Measurements from ENCODE around the gene HMGN1. TPM values are rescaled to one million over a fixed set of nuclear protein-coding genes. Genes with fewer than 3 reads are reported as not detected.
"Not testable (repeated sequence)": the region's sequence is repeated elsewhere in the genome, so short reads cannot be mapped to it uniquely, and the experiment has no call there.

The HMGN1 gene
- total RNA-seq, 1 donor from 2014 or later, result 596 TPM

- no peak for TF ChIP-seq CTCF (IDR thresholded peaks at IDR 0.05; ENCODE audit: unreplicated experiment)
- no peaks in the 10 kb centered on the region for H3K36me3 Mint-ChIP-seq (ENCODE audit: insufficient read depth)
- no peaks in the 10 kb centered on the region for H3K9me3 Mint-ChIP-seq (ENCODE audit: low read depth)
- peaks cover 7% of the 10 kb centered on the region for H3K27me3 Mint-ChIP-seq
- no peaks in the 10 kb centered on the region for H3K4me1 Mint-ChIP-seq (ENCODE audit: low read depth)
- no peak overlapping the region for H3K4me3 Mint-ChIP-seq (ENCODE audit: low read depth)
- H3K27ac Mint-ChIP-seq, result no peak overlapping the region
- DNase-seq (ENCODE audit: low spot score, unreplicated experiment), result no peak
These were observed 26.6 kb upstream of the HMGN1 start for GRCh38 chr21:39375446-39375845.

- no peak overlapping the region for H3K27ac Mint-ChIP-seq
- no peak for DNase-seq (ENCODE audit: low spot score, unreplicated experiment)
- H3K4me1 Mint-ChIP-seq (ENCODE audit: low read depth), result no peaks in the 10 kb centered on the region
- TF ChIP-seq CTCF (IDR thresholded peaks at IDR 0.05; ENCODE audit: unreplicated experiment), result no peak
- no peaks in the 10 kb centered on the region for H3K9me3 Mint-ChIP-seq (ENCODE audit: low read depth)
- H3K27me3 Mint-ChIP-seq, result peaks cover 9% of the 10 kb centered on the region
- no peak overlapping the region for H3K4me3 Mint-ChIP-seq (ENCODE audit: low read depth)
- H3K36me3 Mint-ChIP-seq (ENCODE audit: insufficient read depth), result no peaks in the 10 kb centered on the region
These were observed 25.2 kb upstream of the HMGN1 start for GRCh38 chr21:39374046-39374445.

- Mint-ChIP-seq H3K4me1 (ENCODE audit: low read depth) (no peaks in the 10 kb centered on the region), H3K4me3 (ENCODE audit: low read depth) (no peak overlapping the region), H3K27me3 (peaks cover 9% of the 10 kb centered on the region), H3K9me3 (ENCODE audit: low read depth) (no peaks in the 10 kb centered on the region), H3K27ac (no peak overlapping the region), H3K36me3 (ENCODE audit: insufficient read depth) (no peaks in the 10 kb centered on the region)
- DNase-seq (ENCODE audit: low spot score, unreplicated experiment), result no peak
- TF ChIP-seq CTCF (IDR thresholded peaks at IDR 0.05; ENCODE audit: unreplicated experiment), result peak; percentile 24
These were observed 24.7 kb upstream of the HMGN1 start for GRCh38 chr21:39373634-39374033.

GRCh38 chr21:39369896-39370288, 21.0 kb upstream of the HMGN1 start:
- H3K4me1 Mint-ChIP-seq (ENCODE audit: low read depth); H3K27ac Mint-ChIP-seq; DNase-seq (ENCODE audit: low spot score, unreplicated experiment); H3K27me3 Mint-ChIP-seq; H3K36me3 Mint-ChIP-seq (ENCODE audit: insufficient read depth); H3K9me3 Mint-ChIP-seq (ENCODE audit: low read depth); H3K4me3 Mint-ChIP-seq (ENCODE audit: low read depth): not testable (repeated sequence)

- H3K4me1 Mint-ChIP-seq (ENCODE audit: low read depth), result no peaks in the 10 kb centered on the region
- TF ChIP-seq CTCF (IDR thresholded peaks at IDR 0.05; ENCODE audit: unreplicated experiment), result no peak
These were observed 18.9 kb upstream of the HMGN1 start for GRCh38 chr21:39367783-39368182.

GRCh38 chr21:39366563-39366962, 17.7 kb upstream of the HMGN1 start:
- H3K27ac Mint-ChIP-seq, result no peak overlapping the region
- no peak for DNase-seq (ENCODE audit: low spot score, unreplicated experiment)
- H3K9me3 Mint-ChIP-seq (ENCODE audit: low read depth), result peaks cover 7% of the 10 kb centered on the region

More at GRCh38 chr21:39367783-39368182, 18.9 kb upstream of the HMGN1 start:
- Mint-ChIP-seq H3K9me3 (ENCODE audit: low read depth) (peaks cover 7% of the 10 kb centered on the region), H3K27ac (no peak overlapping the region), H3K36me3 (ENCODE audit: insufficient read depth) (no peaks in the 10 kb centered on the region), H3K4me3 (ENCODE audit: low read depth) (no peak overlapping the region), H3K27me3 (peaks cover 3% of the 10 kb centered on the region)
- DNase-seq (ENCODE audit: low spot score, unreplicated experiment), result no peak

More at GRCh38 chr21:39366563-39366962, 17.7 kb upstream of the HMGN1 start:
- peaks cover 3% of the 10 kb centered on the region for H3K27me3 Mint-ChIP-seq
- TF ChIP-seq CTCF (IDR thresholded peaks at IDR 0.05; ENCODE audit: unreplicated experiment), result no peak
- H3K36me3 Mint-ChIP-seq (ENCODE audit: insufficient read depth), result no peaks in the 10 kb centered on the region
- no peaks in the 10 kb centered on the region for H3K4me1 Mint-ChIP-seq (ENCODE audit: low read depth)
- H3K4me3 Mint-ChIP-seq (ENCODE audit: low read depth), result no peak overlapping the region

Measured in progenitor cell of endocrine pancreas (in vitro differentiated cells).